Measurements from ENCODE around the gene TRPC4. TPM values are rescaled to one million over a fixed set of nuclear protein-coding genes. Genes with fewer than 3 reads are reported as not detected.

Gene TRPC4
- total RNA-seq, 1 donor from 2014 or later: 7.5 TPM

GRCh38 chr13:37707739-37708500 lies 161.7 kb downstream of the TRPC4 start:
- Mint-ChIP-seq H3K27ac (peak overlapping the region; percentile 37), H3K9me3 (peaks cover 9% of the 10 kb centered on the region), H3K4me1 (no peaks in the 10 kb centered on the region), H3K27me3 (ENCODE audit: low read depth) (no peaks in the 10 kb centered on the region), H3K36me3 (no peaks in the 10 kb centered on the region), H3K4me3 (no peak overlapping the region)
- TF ChIP-seq CTCF (IDR thresholded peaks at IDR 0.05; ENCODE audit: unreplicated experiment): no peak
- DNase-seq (ENCODE audit: low spot score in 2 of 2, unreplicated experiment in 2 of 2): no peak

GRCh38 chr13:37706041-37706440 lies 163.5 kb downstream of the TRPC4 start:
- Mint-ChIP-seq H3K36me3 (no peaks in the 10 kb centered on the region), H3K27ac (no peak overlapping the region), H3K27me3 (ENCODE audit: low read depth) (no peaks in the 10 kb centered on the region), H3K4me3 (no peak overlapping the region), H3K4me1 (peaks cover 8% of the 10 kb centered on the region), H3K9me3 (peaks cover 9% of the 10 kb centered on the region)
- DNase-seq (ENCODE audit: low spot score in 2 of 2, unreplicated experiment in 2 of 2): no peak
- no peak for TF ChIP-seq CTCF (IDR thresholded peaks at IDR 0.05; ENCODE audit: unreplicated experiment)

GRCh38 chr13:37701972-37702371 lies 167.6 kb downstream of the TRPC4 start:
- Mint-ChIP-seq H3K27ac (peak overlapping the region; percentile 13), H3K27me3 (ENCODE audit: low read depth) (no peaks in the 10 kb centered on the region), H3K4me3 (no peak overlapping the region), H3K9me3 (peaks cover 9% of the 10 kb centered on the region), H3K4me1 (peaks cover 14% of the 10 kb centered on the region), H3K36me3 (no peaks in the 10 kb centered on the region)
- no peak for DNase-seq (ENCODE audit: low spot score in 2 of 2, unreplicated experiment in 2 of 2)
- TF ChIP-seq CTCF (IDR thresholded peaks at IDR 0.05; ENCODE audit: unreplicated experiment): no peak

GRCh38 chr13:37701306-37701705 lies 168.3 kb downstream of the TRPC4 start:
- Mint-ChIP-seq H3K27me3 (ENCODE audit: low read depth) (no peaks in the 10 kb centered on the region), H3K36me3 (no peaks in the 10 kb centered on the region), H3K27ac (no peak overlapping the region), H3K4me1 (peaks cover 16% of the 10 kb centered on the region), H3K4me3 (no peak overlapping the region), H3K9me3 (peaks cover 9% of the 10 kb centered on the region)
- no peak for TF ChIP-seq CTCF (IDR thresholded peaks at IDR 0.05; ENCODE audit: unreplicated experiment)
- DNase-seq (ENCODE audit: low spot score in 2 of 2, unreplicated experiment in 2 of 2): no peak

- no peak overlapping the region for H3K4me3 Mint-ChIP-seq
- TF ChIP-seq CTCF (IDR thresholded peaks at IDR 0.05; ENCODE audit: unreplicated experiment): no peak
- no peak for DNase-seq (ENCODE audit: low spot score in 2 of 2, unreplicated experiment in 2 of 2)
- H3K27ac Mint-ChIP-seq: no peak overlapping the region
- H3K9me3 Mint-ChIP-seq: peaks cover 10% of the 10 kb centered on the region
- H3K27me3 Mint-ChIP-seq (ENCODE audit: low read depth): no peaks in the 10 kb centered on the region
- peaks cover 16% of the 10 kb centered on the region for H3K4me1 Mint-ChIP-seq
- H3K36me3 Mint-ChIP-seq: no peaks in the 10 kb centered on the region
Measured at GRCh38 chr13:37700887-37701286, 168.7 kb downstream of the TRPC4 start.
